Endometrial microvascular endothelial cells (primary cell): ENCODE results near the gene MPPED1. TPM values are rescaled to one million over a fixed set of nuclear protein-coding genes. Genes with fewer than 3 reads are reported as not detected.

ENCODE experiments used
- in situ Hi-C: cut with HindIII; loops from 2 replicates; pipeline ENCODE4 v1.10.0; 2017; ENCODE audit warnings: low sequenced_read_pairs, low pct_unique_long_range_greater_than_20kb; ENCODE audit errors: inconsistent ontology term
- total RNA-seq: library from RNA; depleted of rRNA; stranded (reverse); fragments of >200 nt; gene quantifications from one replicate; pipeline ENCODE4 v1.2.3, GENCODE V29; 2015; ENCODE audit errors: inconsistent ontology term

MPPED1 gene, protein sequence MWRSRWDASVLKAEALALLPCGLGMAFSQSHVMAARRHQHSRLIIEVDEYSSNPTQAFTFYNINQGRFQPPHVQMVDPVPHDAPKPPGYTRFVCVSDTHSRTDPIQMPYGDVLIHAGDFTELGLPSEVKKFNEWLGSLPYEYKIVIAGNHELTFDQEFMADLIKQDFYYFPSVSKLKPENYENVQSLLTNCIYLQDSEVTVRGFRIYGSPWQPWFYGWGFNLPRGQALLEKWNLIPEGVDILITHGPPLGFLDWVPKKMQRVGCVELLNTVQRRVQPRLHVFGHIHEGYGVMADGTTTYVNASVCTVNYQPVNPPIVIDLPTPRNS
- total RNA-seq: 0.19 TPM

- in situ Hi-C loops: no loop called here
These were observed at the start of gene MPPED1 for GRCh38 chr22:43411869-43412807. Gene MPPED1, plus strand, starts transcription at chr22:43412014. Its CDS starts 12,972 bp downstream, at chr22:43424986.

DNA sequence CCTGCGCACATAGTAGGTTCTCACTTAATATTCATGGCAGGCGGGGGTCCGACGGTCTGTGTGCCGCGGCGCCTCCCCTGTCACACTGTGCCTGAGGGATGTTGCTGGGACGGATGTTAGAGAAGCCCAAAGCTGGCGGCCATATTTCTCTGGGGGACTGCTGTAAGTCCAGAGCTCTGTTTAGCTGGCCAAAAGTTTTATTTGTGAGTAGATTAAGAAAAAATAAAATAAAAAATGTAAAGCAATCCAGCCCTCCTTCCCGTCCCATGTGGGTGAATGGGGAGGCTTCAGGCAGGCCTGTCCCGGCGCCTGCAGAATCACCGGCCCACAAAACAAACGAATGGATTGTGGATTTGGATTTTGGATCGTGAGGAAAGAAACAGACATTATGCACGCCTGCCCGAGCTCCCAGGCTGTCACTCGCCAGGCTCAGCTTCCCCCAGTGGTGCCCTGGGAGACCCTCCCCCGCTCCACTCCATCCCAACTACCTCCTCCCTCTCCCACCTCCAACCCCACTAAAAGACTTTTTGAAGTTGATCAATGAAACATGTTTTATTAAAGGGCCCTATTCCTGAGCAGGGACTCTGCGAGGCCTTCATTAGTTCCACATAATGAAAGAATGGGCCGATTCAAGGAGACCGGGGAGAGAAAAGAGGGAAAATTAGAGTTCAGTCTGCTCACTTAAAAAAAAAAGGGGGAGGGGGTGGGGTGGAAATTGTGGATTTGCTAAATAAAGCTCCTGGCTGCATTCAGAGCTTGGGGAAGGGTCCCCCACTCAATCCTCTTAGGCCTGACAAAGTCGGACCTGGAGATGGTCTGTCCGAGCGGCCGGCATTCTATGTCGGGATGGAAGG is 48.3 kb upstream of the MPPED1 start:
- in situ Hi-C loops: no loop called here

DNA sequence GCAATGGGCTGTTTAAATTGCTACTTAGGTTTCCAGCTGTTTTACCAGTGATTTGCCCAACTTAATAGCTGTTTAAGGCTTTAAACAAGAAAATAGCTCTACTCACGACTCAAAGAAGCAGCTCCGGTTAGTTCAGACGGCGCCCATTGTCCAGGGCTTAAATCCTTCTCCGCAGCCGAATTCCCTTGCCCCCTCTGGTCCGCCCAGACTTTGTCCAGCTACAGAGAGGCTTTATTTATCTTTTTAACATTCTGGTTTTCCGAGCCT is 47.7 kb upstream of the MPPED1 start:
- in situ Hi-C loops: no loop called here

DNA sequence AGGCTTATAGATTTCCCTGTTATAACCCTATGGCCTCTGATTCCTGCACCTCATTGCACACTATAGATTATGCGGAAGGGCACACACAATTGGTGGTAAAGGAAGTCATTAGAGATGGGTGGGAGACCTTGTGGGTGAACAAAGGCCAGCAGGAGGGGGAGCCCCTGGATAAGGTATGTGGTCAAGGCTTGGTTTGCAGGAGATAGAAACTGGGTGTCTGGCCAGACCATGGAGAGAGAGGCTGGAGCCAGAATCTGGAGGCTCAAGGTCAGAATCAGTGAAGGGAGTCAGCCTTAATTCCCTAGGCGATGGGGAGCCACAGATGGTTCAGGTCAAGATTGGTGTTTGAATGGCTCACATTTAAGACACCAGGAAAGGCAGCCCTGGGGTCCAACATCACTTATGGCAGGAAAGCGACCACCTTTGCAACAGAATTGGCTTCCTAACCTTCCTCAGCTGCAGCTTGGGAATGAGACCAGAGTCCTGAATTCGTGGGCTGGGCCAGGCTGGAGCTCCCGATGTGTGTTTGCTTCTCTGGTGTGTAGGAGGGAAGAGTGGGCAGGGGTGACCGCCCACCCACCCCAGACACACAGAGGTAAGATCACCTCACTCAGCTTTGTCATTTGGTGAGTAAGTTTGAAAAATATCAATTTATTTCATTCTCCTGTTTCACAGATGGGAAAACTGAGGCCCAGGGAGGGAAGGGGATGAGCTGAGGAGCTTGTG is 45.9 kb upstream of the MPPED1 start:
- in situ Hi-C loops: no loop called here

DNA sequence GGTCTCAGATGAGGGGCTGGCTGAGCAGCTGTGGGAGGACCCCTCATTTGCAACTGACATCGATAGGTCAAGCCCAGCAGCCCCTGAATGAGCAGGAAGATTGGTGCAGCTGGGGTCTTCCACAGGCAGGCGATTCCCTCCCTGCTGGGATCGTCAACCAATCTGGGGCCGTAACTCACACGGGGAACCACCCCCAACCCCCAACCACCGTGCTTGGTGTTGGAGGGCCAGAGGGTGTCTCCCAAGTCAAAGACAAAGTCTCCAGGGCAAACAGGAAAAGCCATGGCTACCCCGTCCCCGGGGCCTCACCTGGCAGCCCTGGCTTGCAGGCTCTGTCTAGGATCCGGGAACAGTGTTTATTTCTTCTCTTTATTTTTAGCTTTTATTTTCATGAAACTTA is 41.8 kb upstream of the MPPED1 start:
- in situ Hi-C loops: no loop called here

DNA sequence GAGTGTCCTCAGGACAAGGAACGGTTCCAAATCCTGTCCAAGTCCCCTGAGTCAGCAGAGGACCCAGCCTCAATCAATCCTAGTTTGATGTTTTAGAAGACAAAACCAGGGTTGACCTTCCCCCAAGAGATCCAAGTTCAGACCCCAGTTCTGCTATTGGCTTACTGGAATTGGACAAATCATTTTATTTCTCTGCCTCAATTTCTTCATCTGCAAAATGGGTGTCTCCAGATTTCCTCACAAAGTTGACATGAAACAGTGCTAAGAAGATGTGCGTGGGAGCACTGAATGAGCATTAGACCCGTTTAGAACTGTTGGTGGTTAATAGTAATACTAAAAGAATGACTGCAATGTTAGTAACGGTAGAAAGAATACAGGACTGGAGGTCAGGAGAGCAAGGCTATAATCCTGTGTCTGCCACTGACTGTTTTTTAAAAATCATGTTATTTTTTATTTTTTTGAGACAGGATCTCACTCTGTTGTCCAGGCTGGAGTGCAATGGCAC is 35.8 kb upstream of the MPPED1 start:
- in situ Hi-C loops: no loop called here

GRCh38 chr22:43376765-43377547 is 34.9 kb upstream of the MPPED1 start:
- in situ Hi-C loops: no loop called here

- in situ Hi-C loops: no loop called here
These were observed 34.3 kb upstream of the MPPED1 start for GRCh38 chr22:43377548-43377895.

- in situ Hi-C loops: no loop called here
These were observed 33.7 kb upstream of the MPPED1 start for GRCh38 chr22:43377896-43378704.

GRCh38 chr22:43381693-43382092 is 30.1 kb upstream of the MPPED1 start:
- in situ Hi-C loops: no loop called here

GRCh38 chr22:43384863-43385262 is 27.0 kb upstream of the MPPED1 start:
- in situ Hi-C loops: no loop called here

GRCh38 chr22:43385770-43386641 is 25.8 kb upstream of the MPPED1 start:
- in situ Hi-C loops: no loop called here

GRCh38 chr22:43387815-43388214 is 24.0 kb upstream of the MPPED1 start:
- in situ Hi-C loops: no loop called here

DNA sequence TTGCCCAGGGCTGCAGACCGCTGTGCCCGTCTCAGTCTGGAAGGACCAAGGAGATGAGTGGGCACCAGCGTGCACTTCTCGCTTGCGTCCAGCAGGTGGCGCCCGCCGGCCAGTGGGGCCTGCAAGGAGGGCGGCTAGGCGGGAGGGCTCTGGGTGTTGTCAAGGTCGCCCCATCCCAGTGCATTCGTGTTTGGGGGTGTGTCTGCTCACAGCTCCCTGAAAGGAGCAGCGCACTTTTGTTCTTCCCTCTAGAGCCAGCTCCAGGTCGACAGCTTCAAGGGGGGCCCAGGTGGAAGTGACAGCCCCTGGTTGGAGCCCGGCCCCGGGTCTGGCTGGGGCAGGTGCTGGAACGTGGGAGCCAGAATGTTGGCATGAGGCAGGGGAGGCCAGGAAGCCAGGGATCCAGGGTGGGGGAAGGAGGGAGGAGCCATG is 23.4 kb upstream of the MPPED1 start:
- in situ Hi-C loops: no loop called here

GRCh38 chr22:43389227-43389836 is 22.5 kb upstream of the MPPED1 start:
- in situ Hi-C loops: no loop called here

- in situ Hi-C loops: no loop called here
These were observed 21.6 kb upstream of the MPPED1 start for GRCh38 chr22:43390166-43390565.
